NCI-H748 (cell line): ENCODE measurements around the gene MUC2.
A peak's percentile ranks its signal among the peaks of the same experiment; 100 is the strongest.

Source experiments
- DNase-seq: peaks from one replicate; lab custom pipeline; 2025; ENCODE audit not compliant: unreplicated experiment; lab: John Stamatoyannopoulos, UW

MUC2 gene

DNA sequence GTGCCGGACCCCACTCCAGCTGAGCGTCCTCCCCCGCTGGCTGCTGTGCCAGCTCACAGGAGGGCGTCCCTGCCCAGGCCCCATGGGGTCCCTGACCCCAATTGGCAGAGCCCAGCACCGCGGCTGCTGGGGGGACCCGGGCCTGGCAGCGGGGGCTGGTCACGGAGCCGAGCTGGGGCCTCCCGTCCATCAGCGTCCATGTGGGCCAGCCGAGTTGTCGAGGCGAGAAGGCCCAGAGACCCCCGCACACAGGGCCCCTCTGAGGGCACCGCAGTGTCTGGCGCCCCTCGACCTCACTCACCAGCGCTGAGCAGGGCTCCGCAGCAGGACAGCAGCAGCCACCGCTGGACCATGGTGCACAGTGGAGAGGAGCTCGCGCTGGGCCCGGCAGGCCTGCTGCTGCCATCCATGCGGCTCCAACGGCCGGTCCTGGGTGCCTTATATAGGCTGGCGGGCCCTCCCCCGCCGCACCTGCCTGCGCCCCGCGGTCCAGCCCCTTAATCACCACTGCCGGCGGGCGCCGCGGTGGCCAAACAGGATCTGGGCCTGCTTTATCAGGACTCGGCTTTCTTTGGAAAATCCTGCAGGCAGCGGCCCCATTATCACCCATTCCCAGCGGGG lies 38.3 kb upstream of the MUC2 start, which contains the start of gene MUC6:
MUC6 (minus strand) TSS at position 416 of the 621 bp plus-strand sequence; CDS start at position 353, 63 bp downstream.
- DNase-seq = peak; percentile 16

DNA sequence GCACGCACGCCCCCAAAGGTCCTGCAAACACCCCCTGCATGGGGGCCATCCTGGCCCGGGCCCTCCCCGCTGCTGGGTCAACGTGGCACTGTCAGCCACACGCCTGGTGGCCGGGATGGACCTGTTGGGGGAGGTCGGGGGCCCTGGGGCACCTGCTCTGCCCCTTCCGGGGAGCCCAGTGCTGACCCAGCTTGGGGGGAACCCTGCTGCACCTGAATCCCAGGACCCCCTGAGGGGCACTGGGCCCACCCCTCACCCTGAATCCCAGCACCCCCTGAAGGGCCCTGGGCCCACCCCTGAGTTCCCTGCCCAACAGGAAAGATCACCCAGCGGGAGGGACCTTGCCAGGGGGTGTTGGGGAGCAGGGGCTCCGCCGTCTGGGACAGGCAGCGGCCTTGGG lies 37.7 kb upstream of the MUC2 start:
- DNase-seq = no peak

DNA sequence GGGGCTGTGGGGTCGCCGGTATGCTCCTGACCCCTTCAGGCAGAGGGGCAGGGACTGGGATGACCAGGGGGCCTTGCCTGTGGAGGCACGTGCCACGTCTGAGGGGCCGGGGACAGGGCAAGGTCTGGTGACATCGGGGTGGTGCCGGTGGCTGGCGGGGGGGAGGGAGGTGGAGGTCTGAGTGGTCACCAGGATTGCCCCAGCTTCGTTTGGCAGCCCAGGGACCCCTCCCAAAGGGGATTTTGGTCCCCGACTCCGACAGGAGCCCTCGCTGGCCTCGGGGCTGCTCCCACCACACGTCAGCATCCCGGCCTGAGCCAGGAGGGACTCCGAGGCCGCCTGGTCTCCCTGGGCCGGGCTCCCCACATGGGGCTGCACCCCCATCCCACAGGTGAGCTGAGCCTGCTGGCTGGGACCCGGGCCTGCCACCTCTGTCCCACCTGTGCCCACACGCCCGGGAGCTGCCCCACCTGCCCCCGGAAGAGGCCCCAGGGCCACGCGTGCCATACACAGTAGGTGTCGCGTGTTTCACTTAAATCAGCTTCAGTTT lies 37.1 kb upstream of the MUC2 start:
- DNase-seq = no peak

DNA sequence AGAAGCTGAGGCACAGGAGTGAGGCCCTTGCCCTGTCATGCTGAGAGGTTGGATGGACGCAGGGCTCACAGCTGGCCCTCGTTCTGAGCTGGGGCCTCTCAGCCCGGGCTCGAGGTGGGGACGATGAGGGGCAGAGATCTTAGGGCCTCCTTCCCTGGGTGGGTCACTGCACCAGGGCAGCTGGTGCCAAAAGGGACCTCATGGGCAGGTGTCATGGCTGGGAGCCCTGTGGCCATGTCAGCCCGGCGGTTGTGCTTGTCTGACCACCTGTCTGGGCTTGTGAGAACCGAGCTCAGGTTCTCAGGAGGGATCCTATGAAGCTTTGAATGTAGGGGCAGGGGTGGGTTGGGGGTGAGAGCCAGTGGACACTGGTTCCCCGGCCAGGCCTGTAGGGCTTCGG lies 36.3 kb upstream of the MUC2 start:
- DNase-seq = no peak

DNA sequence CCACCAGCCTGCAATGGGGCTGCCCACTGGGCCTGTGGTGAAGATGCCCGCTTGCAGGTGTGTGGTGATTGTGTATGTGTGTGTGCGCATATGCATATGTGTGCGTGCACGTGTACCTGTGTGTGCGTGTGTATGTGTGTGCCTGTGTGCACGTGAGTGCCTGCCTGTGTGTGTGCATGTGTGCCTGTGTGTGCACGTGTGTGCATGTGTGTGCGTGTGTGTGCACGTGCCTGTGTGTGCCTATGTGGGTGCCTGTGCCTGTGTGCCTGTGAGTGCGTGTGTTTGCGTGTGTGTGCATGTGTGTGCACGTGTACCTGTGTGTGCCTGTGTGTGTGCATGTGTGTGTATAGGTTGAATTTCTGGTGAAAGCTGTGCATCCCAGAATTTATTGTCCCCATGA lies 35.8 kb upstream of the MUC2 start:
- no peak for DNase-seq

DNA sequence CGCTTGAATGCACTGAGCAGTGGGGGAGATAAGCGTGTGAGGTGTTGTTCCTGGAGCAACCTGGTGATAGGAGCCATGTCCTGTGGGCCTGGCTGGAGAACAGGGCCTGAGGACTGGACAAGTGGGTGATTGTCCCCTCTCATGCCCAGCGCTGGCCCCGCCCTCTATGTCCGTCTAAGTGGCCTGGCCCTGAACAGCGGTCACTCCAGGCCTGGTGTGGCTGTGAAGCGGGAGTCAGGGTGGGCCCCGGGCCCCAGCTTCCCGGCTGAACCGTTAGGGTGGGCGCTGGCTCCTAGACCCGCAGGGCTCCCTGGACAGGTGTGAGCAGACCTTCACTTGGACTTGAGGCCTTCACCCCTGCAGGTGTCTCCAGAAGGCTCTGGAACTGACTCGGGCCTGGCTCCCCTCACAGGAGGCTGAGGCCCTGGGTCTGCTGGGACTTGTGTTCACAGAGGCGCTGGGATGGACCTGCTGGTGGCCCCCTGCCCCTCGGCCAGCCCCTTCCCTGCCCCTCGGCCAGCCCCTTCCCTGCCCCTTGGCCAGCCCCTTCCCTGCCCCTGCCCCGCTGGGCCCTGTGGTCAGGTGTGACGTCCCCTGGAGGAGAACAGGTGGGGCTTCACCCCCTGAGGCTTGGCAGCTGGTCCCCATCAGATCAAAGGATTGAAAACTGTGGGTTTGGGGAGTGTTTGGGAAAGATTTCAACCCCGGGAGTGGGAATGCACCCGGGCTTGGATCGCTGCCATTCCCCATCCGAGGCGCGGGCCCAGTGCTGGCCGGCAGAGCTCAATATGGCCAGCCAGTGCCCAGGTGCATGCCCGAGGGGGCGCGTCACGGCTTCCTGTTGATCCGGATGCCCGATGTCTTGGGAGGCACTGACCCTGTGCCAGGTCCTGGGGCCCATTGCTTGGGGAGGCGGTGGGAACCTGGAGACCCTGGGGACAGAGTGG lies 34.9 kb upstream of the MUC2 start:
- no peak for DNase-seq

DNA sequence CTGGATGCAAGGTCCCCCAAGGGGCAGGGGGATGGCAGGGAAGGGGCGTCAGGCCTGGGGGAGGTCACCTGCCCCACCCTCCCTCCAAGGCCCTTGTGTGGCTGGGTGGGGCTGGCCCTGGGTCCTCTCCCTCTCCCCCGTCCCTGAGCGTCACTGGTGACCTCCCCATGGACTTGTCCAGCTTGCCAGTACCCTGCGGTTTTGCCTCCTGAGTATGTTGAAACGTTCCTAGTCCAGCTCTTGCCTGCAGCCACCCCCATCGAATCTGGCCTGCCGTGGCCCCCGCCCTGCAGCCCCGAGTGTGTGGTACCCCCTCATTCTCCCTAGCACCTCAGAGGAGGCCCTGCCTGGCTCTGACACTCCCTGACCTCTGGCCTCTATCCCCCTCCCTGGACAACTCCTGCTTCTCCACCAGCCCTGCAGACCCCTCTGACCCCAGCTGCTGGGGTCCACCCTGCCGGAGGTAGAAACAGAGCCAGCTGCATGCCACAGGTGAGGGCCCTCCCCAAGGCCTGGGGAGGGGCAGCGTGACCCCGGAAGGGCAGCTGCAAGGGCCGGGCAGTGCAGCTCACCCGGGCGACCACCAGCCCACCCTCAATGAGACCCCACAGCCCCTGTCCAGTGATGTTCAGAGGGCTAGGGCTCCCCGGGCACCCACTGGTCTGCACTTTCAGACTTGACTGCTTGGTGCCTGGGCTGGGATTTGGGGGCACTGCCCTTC lies 34.1 kb upstream of the MUC2 start:
- DNase-seq = no peak

DNA sequence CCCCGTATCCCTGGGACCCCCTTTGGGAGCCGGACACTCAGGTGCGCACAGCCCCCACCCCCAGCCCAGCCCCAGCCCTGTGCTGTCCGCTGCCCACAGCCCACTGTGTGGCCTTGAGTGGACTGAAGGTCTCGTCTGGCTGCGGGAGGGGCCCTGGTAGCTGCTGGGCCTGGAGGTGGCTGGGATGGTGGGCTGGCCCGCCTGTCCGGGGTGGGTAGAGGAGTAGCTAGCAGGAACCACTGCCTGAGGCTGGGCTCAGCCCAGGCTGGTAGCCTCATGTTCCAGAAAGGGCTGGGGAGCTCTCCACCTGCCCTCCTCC lies 33.6 kb upstream of the MUC2 start:
- DNase-seq = no peak

DNA sequence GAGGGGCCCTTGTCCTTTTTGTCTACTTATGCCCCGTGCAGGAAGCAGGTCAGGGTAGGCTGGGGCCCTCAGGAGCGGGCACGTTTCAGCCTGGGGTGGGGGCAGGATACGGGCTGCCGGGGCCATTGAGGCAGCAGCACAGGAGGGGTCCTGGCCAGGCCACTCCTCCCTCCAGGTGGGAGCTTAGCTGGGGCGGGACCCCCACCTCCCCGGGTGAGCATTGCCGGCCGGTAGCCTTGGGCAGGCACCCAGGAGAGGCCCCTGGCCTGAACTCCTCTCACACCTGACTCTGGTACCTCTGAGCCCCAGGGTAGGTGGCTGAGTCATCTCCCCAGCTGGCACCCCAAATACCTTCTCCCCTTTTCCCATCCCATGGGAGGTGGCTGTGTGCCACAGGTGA lies 33.2 kb upstream of the MUC2 start:
- no peak for DNase-seq

DNA sequence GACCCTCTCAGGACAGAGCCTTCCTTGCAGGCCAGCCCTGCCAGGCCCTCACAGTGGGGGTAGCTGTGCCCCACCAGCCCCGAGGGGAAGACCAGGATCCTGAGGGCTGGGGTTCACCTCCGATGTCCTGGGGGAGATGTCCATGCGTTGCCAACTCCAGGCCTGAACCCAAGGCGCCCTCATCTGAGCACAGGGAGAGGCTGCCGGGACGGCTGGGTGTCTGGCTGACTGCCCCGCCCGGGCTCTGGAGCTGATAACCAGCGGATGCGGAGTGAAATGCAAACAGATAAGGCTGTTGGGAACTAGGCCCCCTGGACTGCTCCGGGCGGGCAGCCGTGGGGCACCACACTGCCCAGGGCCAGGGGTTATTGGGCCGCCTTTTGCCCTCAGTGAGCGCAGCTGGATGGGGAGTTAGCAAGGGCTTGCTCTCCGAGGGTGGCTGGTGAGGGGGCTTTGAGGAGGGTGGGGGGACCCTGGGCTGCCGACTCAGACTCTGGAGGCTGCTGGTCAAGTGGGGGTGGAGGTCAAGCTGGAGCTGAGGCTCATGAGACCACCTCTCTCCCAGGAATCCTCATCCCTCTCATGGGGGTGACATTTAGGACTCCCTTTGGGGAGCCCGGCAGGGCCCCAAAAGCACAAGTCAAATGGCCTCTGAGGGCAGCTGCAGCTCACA lies 32.6 kb upstream of the MUC2 start:
- DNase-seq = no peak

DNA sequence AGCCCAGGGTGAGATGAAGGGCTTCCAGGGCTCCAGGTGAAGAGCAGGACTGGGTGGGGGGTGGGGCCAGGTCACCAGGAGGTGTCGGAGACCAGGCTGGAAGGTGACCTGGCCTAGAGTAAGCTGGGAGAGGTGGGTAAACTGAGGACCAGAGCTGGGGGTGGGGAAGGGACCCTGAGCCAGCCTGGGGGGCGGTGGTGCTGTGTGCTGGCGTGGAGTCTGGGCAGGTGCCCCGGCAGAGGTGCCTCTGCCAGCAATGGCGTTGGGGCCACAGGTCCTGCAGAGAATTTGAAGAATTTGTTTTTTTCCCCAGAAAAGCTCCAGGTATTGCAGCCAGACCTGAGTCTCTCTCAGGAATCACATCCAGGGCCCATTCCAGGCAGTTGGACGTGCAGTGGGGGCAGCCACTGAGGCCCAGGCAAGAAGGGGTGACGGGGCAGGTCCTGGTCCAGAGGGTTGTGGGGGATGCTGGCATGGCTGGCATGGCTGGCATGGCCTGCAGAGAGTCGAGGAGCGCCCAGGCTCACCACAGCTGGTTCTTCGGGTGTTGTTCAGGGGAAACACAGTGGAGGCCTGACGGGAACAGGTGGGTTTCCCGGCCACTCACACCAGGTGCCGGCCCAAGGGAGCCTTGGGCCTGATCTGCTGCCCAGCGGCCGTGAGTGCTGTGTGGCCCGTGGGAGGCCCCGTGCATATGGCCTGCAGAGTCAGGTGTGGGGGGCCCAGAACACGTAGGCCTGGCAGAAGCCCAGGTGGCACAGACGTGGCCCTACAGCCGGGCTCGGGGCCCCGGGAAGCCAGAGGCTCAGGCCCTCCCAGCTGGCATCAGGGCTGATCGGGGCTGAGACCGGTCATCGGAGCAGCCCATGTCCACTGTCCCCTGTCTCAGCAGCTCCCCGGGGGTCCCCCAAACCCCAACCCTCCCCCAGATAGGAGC lies 31.8 kb upstream of the MUC2 start:
- DNase-seq = no peak

DNA sequence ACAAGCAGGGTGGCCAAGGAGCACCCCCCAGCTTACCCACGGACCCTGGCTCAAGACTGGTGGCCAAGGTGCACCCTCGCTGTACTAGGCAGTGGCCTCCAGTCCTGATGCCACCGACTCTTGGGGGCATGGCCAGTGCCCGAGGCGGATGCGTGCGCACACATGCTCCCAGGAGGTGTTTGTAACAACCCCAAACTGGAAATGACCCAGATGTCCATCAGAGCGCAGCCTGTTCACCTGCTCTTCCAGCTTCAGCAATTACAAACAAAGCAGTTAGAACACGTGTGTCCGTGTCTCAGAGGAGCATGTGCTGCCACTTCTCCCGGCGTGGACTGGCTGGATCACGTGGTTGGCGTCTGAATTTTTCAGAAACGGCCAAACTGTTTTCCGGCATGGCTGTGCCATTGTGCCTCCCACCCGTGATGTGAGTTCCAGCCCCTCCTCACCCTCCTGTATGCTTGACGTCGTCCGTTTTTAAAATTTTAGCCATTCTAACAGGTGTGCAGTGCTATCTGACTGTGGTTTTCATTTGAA lies 31.0 kb upstream of the MUC2 start:
- DNase-seq = no peak

DNA sequence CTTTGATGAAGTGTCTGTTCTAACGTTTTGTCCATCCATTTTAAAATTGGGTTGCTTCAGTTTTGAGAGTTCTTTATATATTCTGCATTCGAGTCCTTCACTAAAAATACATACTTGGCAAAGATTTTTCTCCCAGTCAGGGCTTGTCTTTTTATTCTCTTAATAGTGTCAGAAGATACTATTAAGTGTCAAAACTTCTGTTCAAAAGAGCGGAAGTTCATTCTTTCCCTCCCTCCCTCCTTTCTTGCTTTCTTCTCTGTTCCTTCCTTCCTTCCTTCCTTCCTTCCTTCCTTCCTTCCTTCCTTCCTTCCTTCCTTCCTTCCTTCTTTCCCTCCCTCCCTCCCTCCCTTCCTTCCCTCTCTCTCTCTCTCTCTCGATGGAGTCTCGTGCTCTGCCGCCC lies 30.5 kb upstream of the MUC2 start:
- no peak for DNase-seq

DNA sequence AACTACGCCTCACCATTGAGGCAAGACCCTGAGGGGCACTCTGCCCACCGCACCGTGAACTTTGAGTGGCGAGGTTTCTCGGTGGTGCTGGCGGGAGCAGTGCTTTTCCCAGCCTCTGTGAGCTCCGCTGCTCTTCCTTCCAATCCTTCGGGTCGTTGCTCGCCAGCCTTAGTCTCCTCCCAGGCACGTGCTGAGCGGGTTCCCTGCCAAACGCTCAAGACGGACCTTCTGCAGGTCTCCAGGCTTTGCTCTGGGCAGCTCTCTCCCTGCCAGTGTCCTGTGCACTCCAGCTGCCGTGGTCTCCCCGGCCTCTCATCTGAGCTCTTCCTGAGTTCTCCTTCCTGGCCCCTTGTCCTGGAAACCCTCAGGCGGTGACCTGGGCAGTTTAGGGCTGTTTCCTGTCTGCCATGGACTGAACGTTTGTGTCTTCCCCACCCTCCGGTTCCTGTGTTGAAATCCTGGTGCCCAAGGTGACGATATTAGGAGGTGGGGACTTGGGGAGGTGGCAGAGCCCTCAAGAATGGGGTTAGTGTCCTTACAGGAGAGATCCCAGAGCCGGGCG lies 27.0 kb upstream of the MUC2 start:
- no peak for DNase-seq

DNA sequence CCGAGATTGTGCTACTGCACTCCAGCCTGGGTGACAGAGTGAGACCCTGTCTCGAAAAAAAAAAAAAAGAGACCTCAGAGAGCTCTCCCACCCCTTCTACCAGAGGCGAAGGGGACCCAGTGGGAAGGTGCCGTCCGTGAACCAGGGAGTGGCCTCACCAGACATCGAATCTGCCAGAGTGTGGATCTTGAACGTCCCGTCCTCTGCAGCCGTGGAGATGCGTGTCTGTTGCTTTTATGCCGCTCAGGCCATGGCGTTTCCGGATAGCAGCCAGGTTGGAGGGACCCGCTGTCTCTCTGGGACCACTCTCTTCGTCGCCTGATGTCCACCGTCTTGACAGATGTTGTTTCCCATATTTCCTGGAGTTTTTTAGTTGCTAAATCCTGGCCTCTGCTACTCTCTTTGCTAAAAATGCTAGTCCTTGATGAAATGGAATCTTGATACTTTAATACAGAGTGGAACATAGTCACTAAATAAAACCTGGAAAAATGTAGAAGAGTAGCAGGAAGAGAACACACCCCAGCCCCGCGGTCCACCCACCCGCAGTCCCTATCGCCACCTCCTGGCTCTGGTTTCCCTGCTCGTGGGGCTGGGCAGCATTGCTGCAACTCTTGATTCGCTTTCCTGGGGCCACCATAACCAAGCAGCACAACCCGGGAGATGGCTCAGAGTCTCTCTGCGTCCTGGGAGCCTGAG lies 26.2 kb upstream of the MUC2 start:
- DNase-seq = no peak

DNA sequence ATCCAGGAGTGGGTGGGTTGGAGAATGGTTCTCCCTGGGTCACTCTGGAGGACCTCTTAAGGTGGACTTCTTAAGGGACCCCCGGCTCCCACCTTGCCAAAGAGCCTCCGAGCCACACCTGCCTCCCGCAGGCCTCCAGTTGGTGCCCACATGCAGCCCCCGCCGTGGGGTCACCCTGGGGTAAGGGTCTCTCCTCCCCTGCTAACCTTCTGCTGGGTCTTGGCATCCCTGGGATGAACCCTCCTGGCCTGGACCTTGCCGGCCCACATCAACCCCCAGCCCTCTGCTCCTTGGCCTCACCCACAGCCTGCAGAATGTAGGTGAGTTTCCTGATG lies 25.6 kb upstream of the MUC2 start:
- no peak for DNase-seq

DNA sequence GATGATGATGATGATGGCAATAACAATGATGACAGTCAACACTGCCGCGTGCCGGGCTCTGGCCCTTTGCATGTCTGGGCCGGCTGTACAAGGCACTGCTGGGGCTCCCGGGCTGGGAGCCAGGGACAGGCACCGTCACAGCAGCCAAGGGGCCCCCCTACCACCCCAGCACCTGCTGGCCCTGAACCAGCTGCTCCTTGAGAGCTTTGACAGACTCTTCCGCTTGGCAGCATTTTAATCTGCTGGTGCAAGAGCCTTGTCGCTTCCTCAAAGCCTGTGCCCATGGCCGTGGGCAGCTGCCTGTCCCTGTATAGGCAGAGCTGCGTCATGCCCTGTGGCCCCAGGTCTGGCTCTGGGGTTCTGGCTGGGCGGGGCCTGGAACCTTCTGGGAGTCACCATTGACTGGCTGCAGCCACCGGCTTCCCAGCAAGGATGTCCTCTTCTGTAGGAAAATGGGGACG lies 25.2 kb upstream of the MUC2 start:
- no peak for DNase-seq

DNA sequence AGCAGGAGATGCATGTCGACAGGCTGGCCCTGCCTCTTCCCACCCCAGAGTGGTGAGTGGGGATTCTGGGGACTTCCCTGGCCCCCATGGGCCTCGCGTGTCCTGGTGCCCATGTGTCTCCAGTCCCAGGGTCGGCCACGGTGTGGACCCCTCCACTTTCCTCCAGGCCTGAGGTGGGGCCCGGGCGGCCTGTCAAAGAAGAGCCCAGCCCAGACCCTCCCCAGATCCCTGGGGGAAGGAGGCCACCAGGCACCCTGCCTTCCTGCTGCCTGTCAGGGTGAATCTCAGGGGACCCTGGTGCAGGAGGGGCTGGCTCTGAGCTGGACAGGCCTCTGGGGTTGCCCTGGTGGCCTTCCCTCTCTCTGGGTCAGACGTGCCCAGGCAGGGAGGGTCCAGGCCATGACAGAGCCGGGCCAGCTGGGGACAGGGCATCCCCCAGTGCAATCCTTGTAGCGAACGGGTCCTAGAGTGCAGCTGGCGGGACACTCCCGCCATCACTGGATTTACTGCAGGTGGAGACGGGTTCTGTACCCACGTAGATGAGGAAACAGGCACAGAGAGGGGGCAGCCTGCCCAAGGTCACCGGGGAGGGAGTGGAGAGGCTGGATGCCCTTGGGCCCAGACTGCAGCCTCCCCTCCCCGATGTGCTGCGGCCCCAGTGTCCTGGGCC lies 24.6 kb upstream of the MUC2 start:
- no peak for DNase-seq
